Measurements from ENCODE around the gene TP53RK.

TP53RK gene

DNA sequence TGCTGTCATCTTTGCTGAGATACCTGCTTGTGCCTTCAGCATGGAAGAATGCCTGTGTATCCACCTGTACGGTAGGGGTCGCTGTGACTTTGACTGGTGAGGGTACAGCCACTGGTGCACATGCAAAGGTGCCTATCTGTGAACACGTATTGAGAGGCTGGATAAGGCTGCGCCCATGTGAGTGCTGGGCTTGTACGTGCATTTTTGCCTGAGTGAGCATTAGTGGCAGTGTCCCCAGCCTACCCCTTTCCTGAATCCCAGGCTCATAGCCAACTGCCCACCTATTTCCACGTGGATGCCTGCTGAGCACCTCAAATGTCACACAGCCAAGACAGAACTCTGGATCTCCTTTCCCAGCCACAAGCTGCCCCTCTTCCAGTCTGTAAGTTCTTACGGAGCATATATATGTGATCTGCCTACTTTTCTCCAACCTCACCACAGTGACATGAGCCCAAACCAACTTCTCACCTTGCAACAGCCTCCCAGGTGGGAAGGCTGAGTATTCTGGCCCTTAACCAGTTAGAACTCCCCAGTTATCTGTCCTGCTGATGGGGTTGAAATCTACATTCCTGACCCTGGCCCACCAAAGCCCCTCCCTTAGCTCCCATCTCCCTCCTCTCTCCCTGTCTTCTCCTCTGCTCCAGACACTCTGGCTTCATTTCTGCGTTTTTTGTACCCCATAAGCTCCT, 19.1 kb upstream of the TP53RK start:
- DNase-seq (ENCODE audit: low spot score): no peak
- FAIRE-seq: no peak

DNA sequence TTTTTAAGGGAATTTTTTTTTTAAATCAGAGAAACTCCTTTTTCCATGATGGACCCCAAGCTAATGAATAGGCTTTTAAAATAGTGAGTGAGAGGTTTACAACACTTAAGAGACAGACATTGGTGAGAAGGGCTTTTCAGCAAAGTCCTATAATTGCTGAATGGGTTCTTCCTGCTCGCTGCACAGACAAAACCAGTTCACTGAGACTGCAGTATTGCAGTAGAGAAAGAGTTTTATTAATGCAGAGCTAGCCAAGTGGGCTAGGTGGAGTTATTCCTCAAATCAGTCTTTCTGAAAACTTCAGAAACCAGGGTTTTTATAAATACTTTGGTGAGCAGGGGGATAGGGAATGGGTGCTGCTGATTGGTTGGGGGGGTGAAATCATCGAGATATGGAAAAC, 17.0 kb upstream of the TP53RK start:
- FAIRE-seq (no peak), DNase-seq (ENCODE audit: low spot score) (no peak)

DNA sequence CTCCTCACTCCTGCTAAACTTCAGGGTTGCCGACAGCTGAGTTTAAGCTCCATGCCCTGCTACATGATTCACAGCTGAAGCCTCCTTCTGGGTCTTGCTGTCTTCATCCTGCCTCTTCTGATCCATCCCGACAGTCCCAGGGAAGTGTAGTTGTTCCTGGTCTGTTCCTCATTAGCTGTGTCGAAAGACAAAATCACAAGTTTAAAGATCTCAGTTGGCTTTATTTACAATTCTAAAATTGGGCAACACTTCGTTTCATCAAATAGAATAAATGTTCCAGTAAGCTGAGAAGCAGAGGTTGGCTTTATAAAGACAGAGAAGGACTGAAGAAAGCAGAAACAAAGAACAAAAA, 16.1 kb upstream of the TP53RK start:
- DNase-seq (ENCODE audit: low spot score) (no peak), FAIRE-seq (no peak)

DNA sequence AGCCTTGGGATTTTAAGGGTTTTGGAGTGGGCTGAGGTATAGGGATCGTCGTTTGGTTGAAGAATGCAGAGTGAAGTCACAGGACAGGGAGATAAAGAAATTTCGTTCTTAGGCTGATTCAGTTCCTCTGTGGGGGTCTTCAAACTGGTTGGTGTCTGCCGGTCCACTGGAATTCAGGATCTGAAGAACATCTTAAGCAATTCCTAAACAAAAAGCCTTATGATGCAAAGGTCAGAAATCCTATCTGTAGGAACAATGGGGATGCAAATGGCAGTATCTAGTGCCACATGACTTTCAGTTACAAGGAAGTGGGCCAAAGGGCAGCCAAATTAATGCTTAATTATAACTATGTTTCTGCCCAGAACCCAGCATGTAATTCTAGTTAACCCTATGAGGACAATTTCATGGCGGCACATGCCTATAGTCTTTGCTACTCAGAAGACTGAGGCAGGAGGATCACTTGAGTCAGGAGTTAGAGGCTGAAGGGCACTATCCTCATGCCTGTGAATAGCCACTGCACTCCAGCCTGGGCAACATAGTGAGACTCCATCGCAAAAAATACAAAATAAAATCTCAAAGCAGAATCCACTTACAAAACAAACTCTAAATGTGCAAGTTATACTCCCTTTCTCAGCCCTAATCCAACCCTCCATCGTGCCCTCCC, 15.6 kb upstream of the TP53RK start:
- DNase-seq (ENCODE audit: low spot score) (no peak), FAIRE-seq (no peak)

DNA sequence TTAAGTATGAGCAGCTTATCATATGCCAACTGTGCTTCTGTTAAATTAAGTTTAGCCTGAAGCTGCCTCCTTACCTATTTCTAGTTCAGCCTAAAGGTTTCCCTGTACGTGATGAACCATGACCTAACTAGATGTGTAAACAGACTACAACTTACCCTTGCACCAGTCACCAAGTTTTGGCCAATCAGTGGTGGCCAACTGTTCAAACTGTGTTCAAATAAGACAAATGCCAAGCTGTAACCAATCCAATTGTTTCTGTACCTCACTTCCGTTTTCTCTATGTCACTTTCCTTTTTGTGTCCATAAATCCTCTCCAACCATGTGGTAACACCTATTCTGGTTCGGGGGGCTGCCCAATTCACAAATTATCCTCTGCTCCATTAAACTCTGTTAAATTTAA, 14.2 kb upstream of the TP53RK start:
- no peak for FAIRE-seq
- DNase-seq (ENCODE audit: low spot score): no peak

DNA sequence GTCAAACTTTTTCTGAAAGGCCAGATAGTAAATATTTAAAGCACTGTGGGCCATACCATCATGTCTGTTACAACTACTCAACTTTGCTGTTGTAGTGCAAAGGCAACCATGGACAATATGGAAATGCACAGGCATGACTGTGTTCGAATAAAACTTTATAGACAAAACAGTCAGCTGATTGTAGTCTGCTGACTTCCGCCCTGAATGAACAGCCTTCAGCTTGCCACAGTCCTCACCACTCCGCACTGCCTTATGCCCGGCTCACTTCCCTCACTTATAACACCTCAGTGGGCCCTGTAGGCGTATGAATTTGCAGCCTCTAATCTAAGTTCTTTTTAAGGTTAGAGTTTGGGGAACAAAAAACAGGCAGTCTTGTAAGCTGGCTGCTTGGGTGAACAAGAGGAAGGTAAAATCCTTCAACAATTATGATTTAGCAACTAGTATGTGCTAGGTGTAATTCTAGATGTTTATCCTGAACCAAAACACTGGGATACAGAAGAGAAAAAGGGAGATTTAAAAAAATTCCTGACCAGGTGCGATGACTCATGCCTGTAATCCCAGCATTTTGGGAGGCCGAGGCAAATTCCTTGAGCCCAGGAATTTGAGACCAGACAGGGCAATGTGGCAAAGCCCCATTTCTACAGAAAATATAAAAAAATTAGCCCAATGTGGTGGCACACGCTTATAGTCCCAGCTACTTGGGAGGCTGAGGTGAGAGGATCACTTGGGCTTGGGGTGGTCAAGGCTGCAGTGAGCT, 13.4 kb upstream of the TP53RK start:
- DNase-seq (ENCODE audit: low spot score): no peak
- no peak for FAIRE-seq

DNA sequence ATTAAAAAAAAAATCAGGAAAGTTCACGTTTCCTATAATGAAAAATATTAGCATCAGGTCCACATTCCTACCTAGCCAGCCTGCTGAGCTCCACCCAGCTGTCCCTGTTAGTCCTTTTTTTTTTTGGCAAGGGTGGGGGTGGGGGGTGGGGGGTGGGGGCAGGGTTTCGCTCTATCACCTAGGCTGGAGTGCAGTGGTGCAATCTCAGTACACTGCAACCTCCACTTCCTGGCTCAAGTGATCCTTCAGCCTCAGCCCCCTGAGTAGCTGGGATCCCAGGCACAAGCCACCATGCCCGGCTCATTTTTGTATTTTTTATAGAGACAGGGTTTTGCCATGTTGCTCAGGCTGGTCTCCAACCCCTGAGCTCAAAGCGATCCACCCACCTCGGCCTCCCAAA, 12.7 kb upstream of the TP53RK start:
- DNase-seq (ENCODE audit: low spot score): no peak
- FAIRE-seq: no peak

DNA sequence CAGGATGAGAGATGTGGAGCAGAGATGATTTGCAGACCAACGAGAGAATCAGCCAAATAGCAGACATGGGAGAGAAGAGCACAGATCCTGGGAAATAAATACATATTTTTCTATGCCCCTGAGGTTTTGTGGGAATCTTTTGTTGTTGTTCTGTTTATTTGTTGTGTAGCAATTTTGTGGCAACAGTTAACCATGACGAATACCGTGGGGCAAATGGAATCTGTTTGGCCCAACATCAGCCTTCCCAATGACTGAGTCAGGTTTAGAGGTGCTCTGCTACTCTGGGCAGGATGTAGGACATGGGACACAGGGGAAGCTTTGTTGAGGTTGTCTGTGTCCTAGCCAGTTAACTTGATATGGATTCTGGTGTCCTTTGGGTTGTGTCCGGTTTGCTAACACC, 12.3 kb upstream of the TP53RK start:
- DNase-seq (ENCODE audit: low spot score) (no peak), FAIRE-seq (no peak)

DNA sequence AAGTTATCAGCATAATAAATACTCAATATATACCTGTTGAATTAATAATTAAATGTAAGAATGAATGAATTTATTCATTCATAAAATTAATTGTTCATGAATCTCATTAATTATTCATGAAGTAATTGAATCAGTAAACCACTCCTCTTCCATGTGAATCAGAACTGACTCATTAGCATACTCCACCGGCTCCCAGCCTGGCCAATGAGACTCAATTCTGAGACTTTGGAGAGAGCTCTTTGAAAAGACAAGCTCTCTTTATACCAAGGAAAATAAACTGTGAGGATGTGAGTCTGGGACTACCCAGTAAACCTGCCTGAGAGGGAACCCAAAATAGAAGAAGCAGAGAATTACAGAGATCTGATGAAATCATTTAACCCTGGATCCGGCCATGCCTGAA, 11.8 kb upstream of the TP53RK start:
- DNase-seq (ENCODE audit: low spot score) (no peak), FAIRE-seq (no peak)

DNA sequence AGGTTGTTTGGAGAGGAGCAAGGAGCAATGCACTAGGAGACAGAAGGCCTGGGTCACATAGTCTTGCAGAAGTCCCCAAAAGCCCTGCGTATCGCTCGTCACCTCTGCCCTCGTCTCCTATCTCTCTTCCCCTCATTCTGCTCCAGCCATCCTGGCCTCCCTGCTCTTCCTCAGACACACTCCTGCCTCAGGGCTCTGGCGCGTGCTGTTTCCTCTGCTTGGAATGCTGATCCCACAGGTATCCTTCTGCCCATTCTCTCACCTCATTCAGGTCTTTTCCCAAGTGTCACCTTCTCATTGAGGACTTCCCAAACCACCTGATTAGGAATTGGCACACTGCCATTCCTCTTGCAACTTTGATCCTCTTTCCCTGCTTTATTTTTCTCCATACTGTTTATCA, 11.2 kb upstream of the TP53RK start:
- FAIRE-seq: no peak
- DNase-seq (ENCODE audit: low spot score): no peak

DNA sequence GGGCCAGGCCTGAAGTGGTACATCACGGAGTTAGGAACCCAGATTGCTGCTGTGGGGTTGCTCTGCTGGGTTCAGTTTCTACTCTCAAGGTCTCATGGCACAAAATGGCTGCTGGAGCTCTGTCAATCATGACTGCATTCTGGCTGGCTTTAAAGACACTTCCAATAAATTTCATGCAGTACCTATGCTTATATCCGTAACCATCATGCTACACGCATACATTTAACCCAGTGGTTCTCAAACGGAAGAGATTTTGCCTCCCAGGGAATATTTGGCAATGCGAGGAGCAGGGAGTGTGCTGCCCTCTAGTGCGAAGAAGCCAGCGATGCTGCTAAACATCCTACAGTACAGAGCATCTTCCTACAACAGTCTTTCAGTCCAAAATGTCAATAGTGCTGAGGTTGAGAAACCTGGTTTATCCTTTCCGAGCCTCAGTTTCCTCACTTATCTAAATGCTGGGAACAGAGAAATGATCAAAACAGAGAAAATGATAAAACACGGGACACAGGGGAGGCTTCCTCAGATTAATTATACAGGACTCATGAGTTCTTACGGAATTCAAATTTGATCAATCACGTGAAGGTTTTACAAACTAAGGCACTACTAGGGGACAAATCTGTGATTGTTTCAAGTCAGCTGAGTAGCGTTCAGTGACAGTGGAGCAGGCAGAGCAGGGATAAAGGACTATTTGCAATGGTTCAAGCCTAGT, 10.6 kb upstream of the TP53RK start:
- DNase-seq (ENCODE audit: low spot score): no peak
- no peak for FAIRE-seq

DNA sequence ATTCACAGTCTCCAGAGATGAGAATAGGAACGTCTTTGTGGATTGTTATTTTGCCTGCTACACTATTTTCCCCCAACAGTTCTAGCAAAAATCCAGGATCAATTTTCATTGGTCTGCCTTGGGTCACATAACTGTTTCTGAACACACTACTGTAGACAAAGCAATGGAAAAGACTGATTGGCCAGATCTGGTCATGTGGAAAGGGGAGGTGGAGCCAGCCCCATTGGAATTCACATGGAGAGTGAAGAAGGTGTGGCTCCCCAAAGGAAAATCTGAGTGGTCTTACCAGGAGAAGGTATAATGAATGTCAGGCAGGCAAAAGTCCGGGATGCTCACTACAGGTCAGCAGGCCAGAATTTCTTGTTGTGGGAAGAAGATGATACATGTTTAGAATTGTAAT, 9.5 kb upstream of the TP53RK start:
- FAIRE-seq (no peak), DNase-seq (ENCODE audit: low spot score) (no peak)

DNA sequence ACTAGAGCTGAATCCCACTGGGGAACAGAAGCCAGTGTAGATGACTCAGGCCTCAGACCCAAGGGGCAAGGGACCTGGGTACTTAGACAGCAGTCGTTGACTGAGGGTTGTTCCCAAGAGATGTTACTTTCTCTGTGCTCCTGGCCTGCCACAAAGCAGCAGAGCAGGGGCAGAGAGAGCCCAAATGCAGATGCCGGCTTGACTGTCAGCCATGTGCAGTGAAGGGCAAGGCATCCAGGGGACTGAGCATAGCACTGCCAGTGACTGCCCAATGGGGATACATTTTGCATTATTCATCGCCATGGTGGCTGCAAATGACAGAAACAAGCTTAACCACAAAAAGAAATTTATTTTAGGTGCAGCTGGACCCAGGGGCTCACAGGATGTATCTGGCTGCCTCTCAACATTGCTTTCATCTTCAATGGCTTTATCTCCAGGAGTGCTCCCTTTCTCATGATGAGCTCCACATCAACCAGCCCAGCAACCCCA, 7.6 kb upstream of the TP53RK start:
- no peak for FAIRE-seq
- no peak for DNase-seq (ENCODE audit: low spot score)

DNA sequence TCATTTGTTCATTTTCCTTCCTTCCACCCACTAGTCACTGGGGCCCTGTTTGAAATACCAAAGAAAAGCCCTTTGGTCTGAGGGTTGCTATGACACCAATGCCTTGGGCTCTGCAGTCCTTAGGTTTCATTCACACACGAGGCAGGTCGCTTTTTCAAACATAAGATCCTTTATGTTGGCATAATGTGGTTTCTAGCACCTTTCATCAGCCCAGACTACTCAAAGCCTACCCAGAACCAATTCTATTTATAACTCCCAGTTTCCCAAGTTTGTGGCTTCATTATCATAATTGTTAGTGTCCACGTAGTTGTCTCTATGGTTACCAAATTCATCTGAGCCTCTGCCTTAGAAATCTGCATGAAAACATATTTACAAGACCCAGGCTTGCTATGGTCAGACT, 6.6 kb upstream of the TP53RK start:
- no peak for FAIRE-seq
- DNase-seq (ENCODE audit: low spot score): no peak

DNA sequence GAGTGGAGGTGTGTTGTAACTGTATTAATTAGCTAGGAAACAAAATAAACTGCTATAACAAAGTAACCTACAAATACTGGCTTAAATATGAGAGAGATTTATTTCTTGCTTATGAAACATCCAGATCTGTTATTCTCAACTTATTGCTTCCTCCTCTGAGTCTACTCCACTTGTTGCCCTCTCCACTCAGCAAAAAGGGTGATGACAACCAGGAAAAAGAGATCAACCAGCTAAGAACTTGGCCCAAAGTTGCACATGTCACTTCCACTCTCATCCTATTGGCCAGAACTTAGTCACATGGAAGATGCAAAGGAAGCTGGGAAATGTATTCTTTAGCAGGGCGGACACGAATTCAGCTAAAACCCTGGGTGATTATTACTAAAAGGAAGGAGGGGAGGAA, 5.2 kb upstream of the TP53RK start:
- DNase-seq (ENCODE audit: low spot score): no peak

DNA sequence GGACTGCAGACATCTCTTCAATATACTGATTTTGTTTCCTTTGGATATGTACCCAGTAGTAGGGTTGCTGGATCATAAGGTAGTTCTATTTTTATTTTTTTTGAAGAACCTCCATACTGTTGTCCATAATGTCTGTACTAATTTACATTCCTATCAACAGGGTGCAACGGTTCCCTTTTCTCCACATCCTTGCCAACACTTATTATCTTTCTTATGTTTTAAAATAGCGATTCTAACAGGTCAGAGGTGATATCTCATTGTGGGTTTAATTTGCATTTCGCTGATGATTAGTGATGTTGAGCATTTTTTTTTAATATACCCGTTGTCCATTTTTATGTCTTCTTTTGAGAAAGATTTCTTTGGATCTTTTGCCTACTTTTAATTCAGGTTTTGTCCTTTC, 2.0 kb upstream of the TP53RK start:
- DNase-seq (ENCODE audit: low spot score) (no peak), FAIRE-seq (no peak)

More for the DNA sequence above, 5.2 kb upstream of the TP53RK start:
- FAIRE-seq: no peak

DNA sequence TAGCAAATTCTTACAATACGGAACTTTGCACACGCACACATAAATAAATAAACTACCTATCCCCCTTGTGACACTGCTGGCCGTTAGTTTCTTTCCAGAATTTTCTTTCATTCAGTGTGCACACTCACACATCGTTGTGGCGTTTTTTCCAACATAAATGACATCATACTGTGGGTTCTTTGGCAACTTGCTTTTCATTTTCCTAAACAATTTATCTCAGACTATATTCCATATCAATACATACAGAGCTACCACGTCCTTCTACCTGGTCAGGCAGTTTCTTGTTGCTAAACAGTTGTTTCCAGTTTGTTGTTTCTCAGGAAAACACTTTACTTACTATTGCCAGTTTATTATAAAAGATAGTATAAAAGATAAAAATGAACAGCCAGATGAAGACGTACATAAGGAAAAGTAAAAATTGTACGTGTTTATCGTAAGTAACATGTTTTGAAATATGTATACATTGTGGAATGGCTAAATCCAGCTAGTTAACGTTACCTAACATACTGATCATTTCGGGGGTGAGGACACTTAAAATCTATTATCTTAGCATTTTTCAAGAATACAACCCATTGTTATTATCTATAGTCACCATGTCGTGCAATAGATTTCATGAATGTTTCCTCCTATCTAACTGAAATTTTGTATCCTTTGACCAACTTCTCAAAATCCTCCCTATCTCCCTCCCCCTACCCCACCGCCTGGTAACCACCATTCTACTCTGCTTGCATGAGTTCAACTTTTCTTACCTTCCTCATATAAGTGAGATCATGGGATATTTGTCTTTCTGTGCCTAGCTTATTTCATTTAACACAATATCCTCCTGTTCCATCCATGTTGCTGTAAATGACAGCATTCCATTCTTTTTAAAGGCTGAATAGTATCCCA, 1.2 kb upstream of the TP53RK start:
- no peak for FAIRE-seq

DNA sequence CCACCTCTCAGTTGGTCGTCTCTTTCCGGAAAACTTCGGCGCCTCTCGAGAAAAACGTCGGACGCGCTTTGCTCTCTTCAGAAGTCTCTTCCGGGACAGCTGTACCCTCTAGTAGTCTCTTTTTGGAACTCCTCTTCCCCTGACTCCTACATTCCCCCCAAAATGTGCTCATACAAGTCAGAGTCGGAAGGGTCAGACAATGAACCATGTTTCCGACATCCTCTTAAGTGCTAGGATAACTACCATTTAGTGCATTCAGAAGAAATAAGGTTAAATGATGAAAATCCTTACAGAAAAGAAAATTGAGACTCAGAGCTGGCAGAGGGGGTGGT, 476 bp upstream of the TP53RK start:
- FAIRE-seq (no peak), DNase-seq (ENCODE audit: low spot score) (no peak)

More for the DNA sequence above, 1.2 kb upstream of the TP53RK start:
- no peak for DNase-seq (ENCODE audit: low spot score)

DNA sequence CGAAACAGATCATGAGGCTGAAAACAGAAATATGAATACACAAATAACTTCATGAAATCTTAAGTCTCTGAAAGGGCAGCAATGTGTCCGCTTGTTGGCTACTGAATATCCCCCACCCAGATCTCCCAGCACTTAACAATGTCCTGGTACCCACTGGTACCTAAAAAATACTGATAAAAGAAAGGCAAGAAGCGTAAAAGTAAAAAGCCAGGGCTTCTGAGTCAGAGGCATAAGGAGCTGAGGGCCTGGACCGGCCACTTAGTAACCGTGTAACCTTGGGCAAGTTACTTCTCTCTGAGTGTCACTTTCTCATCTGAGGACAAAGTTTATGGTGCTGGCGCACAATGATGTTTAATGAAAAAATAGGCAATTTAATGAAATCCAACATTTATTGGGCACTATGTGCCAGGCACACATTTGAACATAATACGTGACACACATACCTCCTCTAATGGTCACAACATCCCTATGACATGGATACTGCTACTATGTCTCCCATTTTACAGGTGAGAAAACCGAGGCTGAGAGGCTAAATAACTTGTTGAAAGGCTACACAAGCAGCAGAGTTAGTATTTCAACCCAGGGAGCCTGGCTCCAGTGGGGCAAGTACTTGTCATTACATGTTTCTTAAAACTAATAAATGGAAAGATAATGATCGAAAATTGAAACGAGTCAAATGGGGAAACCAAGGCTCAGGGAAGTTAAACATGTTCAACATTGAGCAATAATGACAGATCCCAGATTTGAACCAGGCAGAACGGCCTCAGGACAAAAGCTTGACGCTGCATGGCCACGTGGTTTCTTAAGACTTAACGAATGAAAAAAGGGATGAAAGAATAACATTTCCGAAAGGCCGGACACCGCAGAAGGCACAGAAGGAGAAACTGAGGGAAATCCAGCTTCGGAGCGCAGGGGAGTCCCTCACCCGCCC, 828 bp downstream of the TP53RK start:
- DNase-seq (ENCODE audit: low spot score): no peak
- FAIRE-seq: no peak
